ENCODE measurements around the gene PFDN1. TPM values are rescaled to one million over a fixed set of nuclear protein-coding genes. Genes with fewer than 3 reads are reported as not detected.
A peak's percentile ranks its signal among the peaks of the same experiment; 100 is the strongest.

The PFDN1 gene
- polyA plus RNA-seq, 1 experiment = 114 TPM

DNA sequence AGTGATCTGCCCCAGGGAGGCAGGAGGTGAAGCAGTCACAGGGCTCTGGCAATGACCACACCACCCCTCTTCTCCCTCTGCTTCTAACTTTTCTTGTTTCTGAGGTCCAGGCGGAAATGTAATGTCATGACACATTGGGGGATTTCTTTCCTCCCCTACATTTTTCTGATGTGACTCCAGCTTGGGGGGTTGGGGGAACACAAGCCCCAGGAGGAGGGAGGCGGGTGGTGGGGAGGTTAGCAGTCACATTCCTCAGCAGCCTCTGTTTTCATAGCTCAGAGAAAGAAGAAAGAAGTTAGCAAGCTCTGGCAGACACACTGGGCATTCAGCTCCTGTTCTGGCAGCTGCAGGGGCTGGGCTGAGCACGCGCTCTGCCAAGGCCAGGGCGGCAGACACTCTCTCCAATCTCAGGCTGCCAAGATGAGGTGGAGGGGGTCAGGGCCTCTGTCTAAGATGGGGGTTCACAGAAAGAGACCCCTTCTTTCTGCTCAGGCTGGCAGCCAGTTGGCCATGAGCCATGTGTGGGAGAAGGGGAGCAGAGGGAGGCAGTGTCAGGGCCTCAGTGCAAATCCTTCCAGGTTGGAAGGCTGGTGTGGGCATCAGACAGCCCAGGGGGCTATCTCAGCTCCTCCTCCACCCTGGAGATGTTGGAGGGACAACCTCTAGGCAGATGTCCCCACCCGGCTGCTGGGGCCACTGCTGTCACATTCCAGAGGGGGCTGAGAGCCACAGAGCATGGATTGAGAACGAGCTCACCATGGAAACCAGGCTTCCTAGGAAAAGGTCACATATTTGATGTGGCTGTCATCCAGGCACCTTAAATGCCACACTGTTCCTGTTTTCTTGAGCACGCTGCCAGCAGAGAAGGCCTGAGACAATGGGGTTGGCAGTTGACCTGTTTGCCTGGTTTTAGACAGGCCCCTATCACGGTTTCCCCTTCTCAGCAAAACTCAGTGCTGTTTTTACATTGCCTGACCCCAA lies 20.1 kb upstream of the PFDN1 start:
- ChIA-PET CTCF (interaction anchor here (2.6 to 3.7 kb wide), 3 partner anchors 23 to 79 kb away, joined by 7 to 17 read pairs (median 15); partner anchors contain the start of gene HBEGF), POLR2A (interaction anchor here (0.6 kb wide), 2 partner anchors 14 to 212 kb away, joined by 4 to 5 read pairs; no protein-coding TSS in a partner anchor)
- Histone ChIP-seq H3K27me3 (ENCODE audit: control insufficient read depth, insufficient read depth, low read length) (no peaks in the 10 kb centered on the region), H3K4me3 (ENCODE audit: low read depth, low read length) (no peak overlapping the region), H3K36me3 (ENCODE audit: control insufficient read depth, insufficient read depth, low read length) (no peaks in the 10 kb centered on the region)
- DNase-seq (ENCODE audit: low read depth) = peak; percentile 77
- TF ChIP-seq, protein P1, sequence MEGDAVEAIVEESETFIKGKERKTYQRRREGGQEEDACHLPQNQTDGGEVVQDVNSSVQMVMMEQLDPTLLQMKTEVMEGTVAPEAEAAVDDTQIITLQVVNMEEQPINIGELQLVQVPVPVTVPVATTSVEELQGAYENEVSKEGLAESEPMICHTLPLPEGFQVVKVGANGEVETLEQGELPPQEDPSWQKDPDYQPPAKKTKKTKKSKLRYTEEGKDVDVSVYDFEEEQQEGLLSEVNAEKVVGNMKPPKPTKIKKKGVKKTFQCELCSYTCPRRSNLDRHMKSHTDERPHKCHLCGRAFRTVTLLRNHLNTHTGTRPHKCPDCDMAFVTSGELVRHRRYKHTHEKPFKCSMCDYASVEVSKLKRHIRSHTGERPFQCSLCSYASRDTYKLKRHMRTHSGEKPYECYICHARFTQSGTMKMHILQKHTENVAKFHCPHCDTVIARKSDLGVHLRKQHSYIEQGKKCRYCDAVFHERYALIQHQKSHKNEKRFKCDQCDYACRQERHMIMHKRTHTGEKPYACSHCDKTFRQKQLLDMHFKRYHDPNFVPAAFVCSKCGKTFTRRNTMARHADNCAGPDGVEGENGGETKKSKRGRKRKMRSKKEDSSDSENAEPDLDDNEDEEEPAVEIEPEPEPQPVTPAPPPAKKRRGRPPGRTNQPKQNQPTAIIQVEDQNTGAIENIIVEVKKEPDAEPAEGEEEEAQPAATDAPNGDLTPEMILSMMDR (IDR thresholded peaks at IDR 0.05; ENCODE audit: insufficient read depth, low read depth, low read length) = no peak

DNA sequence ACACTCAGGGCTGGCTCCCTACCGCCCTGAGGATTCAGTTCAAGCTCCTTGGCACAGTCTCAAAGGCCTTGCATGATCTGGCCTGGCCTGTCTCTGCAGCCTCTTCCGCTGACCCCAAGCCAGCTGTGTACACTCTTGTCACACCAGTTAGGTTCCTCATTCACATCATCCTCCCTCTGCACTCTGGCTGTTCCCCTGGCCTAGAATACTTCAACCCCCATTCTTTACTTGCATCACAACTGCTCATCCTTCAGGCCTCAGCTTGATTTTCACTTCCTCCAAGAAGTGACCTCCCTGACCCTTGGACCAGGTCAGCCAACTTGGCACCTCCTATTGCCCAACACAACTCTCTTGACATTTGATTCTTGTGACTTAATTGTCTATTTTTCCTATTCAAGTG lies 18.9 kb upstream of the PFDN1 start:
- Histone ChIP-seq H3K4me3 (ENCODE audit: low read depth, low read length) (no peak overlapping the region), H3K36me3 (ENCODE audit: control insufficient read depth, insufficient read depth, low read length) (no peaks in the 10 kb centered on the region), H3K27me3 (ENCODE audit: control insufficient read depth, insufficient read depth, low read length) (no peaks in the 10 kb centered on the region)
- TF ChIP-seq, protein P1 (IDR thresholded peaks at IDR 0.05; ENCODE audit: insufficient read depth, low read depth, low read length) = no peak
- ChIA-PET CTCF (interaction anchor here (3.2 to 3.7 kb wide), 2 partner anchors 24 to 78 kb away, joined by 15 to 17 read pairs; partner anchors contain the start of gene HBEGF), POLR2A (no interaction called here)
- no peak for DNase-seq (ENCODE audit: low read depth)

DNA sequence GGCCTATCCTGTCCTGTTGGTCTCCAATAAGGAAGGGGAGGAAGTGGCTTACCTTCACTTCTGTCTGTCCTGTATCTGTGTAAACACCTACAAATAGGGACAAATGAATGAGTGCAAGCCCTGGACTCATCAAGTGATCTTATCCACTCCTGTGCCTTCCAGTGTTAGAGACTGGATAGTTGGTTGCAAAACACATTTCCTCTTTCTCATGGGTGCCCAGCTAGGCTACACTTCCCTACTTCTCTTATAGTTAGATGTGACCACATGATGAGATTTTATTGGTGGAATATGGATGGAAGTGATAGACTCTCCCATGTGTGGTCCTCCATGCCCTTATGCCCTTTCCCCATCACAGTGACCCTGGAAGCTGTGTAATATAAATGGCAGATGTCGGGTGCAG lies 16.9 kb upstream of the PFDN1 start:
- Histone ChIP-seq H3K27me3 (ENCODE audit: control insufficient read depth, insufficient read depth, low read length) (no peaks in the 10 kb centered on the region), H3K36me3 (ENCODE audit: control insufficient read depth, insufficient read depth, low read length) (no peaks in the 10 kb centered on the region), H3K4me3 (ENCODE audit: low read depth, low read length) (no peak overlapping the region)
- no peak for DNase-seq (ENCODE audit: low read depth)
- ChIA-PET POLR2A (no interaction called here), CTCF (no interaction called here)
- TF ChIP-seq, protein P1 (IDR thresholded peaks at IDR 0.05; ENCODE audit: insufficient read depth, low read depth, low read length) = no peak

DNA sequence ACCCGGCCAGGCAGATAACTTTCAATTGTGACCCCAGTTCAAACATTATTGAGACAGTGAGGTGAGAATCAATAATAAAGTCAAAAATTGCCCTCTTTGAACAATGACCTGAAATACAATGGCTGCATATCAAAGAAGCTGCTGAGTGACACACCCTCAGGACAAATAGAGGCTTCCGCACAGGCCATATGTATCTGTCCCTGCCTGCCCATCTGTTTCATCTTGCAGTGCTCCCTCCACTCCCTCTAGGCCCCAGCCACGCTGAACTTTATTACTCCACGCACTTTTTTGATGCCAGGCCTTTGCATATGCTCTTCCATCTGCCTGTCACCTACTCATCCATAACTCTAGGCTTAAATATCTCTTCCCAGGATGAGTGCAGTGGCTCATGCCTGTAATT lies 15.9 kb upstream of the PFDN1 start:
- Histone ChIP-seq H3K36me3 (ENCODE audit: control insufficient read depth, insufficient read depth, low read length) (no peaks in the 10 kb centered on the region), H3K4me3 (ENCODE audit: low read depth, low read length) (no peak overlapping the region), H3K27me3 (ENCODE audit: control insufficient read depth, insufficient read depth, low read length) (no peaks in the 10 kb centered on the region)
- no peak for DNase-seq (ENCODE audit: low read depth)
- CTCF ChIA-PET = interaction anchor here (0.7 kb wide), 1 partner anchor 75 kb away, joined by 3 read pairs; no protein-coding TSS in a partner anchor
- TF ChIP-seq, protein P1 (IDR thresholded peaks at IDR 0.05; ENCODE audit: insufficient read depth, low read depth, low read length) = no peak
- POLR2A ChIA-PET = no interaction called here

DNA sequence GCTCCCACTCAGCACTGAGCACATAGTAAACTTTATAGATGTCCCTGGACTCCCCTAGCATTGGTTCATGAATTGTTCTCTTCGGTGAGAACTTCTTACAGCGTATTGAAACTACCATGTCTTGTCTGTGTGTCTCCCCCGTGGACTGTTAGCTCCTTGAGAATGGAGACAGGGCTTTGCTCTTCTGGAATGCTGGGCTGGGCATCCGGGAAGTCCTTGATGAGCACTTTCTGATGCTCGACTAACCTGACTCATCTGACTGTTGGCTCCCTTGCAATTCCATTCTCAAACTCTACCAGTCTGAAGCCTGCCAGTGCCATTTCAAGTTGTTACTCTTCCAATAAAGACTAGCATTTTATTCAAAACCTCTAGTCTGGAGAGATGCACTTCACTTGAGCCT lies 15.0 kb upstream of the PFDN1 start:
- DNase-seq (ENCODE audit: low read depth) = no peak
- CTCF ChIA-PET = no interaction called here
- Histone ChIP-seq H3K36me3 (ENCODE audit: control insufficient read depth, insufficient read depth, low read length) (no peaks in the 10 kb centered on the region), H3K4me3 (ENCODE audit: low read depth, low read length) (no peak overlapping the region), H3K27me3 (ENCODE audit: control insufficient read depth, insufficient read depth, low read length) (no peaks in the 10 kb centered on the region)
- POLR2A ChIA-PET = interaction anchor here (0.6 kb wide), 1 partner anchor 22 kb away, joined by 5 read pairs; no protein-coding TSS in a partner anchor
- TF ChIP-seq, protein P1 (IDR thresholded peaks at IDR 0.05; ENCODE audit: insufficient read depth, low read depth, low read length) = no peak
